ENCODE results near the gene SEC61A2. TPM values are rescaled to one million over a fixed set of nuclear protein-coding genes. Genes with fewer than 3 reads are reported as not detected.
"Not testable (repeated sequence)": the region's sequence is repeated elsewhere in the genome, so short reads cannot be mapped to it uniquely, and the experiment has no call there.

SEC61A2 gene
- polyA plus RNA-seq, 3 donors, result 0.30 to 3.4 (median 0.98) TPM

DNA sequence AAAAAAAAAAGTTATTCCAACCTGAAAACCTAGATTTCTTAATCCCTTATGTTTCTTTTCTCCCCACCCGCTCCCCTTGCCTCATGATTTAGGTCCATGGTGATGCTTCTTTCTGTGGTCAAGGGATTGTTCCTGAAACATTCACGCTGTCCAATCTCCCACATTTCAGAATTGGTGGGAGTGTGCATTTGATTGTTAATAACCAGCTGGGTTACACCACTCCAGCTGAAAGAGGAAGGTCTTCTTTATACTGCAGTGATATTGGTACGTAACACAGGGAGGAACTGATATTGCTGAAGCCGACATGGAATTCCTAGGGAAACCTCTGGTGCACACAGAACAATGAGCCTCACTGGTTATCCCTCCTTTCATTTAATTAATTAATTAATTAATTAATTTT lies 38.1 kb upstream of the SEC61A2 start:
- no peaks in the 10 kb centered on the region for H4K20me1 ChIP-seq (ENCODE audit: insufficient read depth, low read length)
- no peak overlapping the region for H3K4me2 ChIP-seq (replicated peaks; ENCODE audit: extremely low read depth, low read length, poor library complexity, severe bottlenecking)
- H2AFZ ChIP-seq (ENCODE audit: insufficient read depth, low read depth, low read length, poor library complexity, severe bottlenecking), result no peak overlapping the region
- no peak overlapping the region for H3K9ac ChIP-seq (ENCODE audit: insufficient read depth, low read length, poor library complexity, severe bottlenecking)
- no peaks in the 10 kb centered on the region for H3K27me3 ChIP-seq (ENCODE audit: control insufficient read depth in 2 of 2, insufficient read depth in 2 of 2, low read length in 2 of 2)
- no peak overlapping the region for H3K27ac ChIP-seq (ENCODE audit: low read depth in 1 of 2, low read length in 2 of 2)
- Mint-ChIP-seq H3K4me3 (no peak overlapping the region), H3K9me3 (peaks cover 0 to 4% (median 0%) of the 10 kb centered on the region in 7 donors), H3K4me1 (peaks cover 4% of the 10 kb centered on the region), H3K27ac (peak overlapping the region in 1 of 7 donors; percentile 46), H3K36me3 (peaks cover 59 to 80% of the 10 kb centered on the region in 2 donors), H3K27me3 (ENCODE audit: low read depth in 3 of 3) (peaks cover 0 to 2% (median 2%) of the 10 kb centered on the region in 3 donors)
- H3K36me3 ChIP-seq (replicated peaks in 1 of 2; ENCODE audit: control insufficient read depth in 1 of 2, insufficient read depth in 2 of 2, low read length in 2 of 2), result peaks cover 55 to 82% of the 10 kb centered on the region in 2 donors
- H3K79me2 ChIP-seq (ENCODE audit: insufficient read depth, low read length), result no peaks in the 10 kb centered on the region
- no peak overlapping the region for H3K4me3 ChIP-seq (replicated peaks in 1 of 3; ENCODE audit: low read depth in 2 of 3, low read length in 3 of 3)
- H3K9me3 ChIP-seq (replicated peaks in 1 of 2; ENCODE audit: control insufficient read depth in 1 of 2, insufficient read depth in 1 of 2, low read length in 2 of 2), result no peaks in the 10 kb centered on the region
- no peak for DNase-seq
- H3K4me1 ChIP-seq (ENCODE audit: control insufficient read depth in 1 of 2, insufficient read depth in 2 of 2, low read length in 2 of 2), result no peaks in the 10 kb centered on the region
- intact Hi-C loops (cut with micrococcal nuclease), result no loop called here
- 20% methylated on average over 1 of the region's 4 CpGs for WGBS (ENCODE audit: insufficient coverage)
- no peak for TF ChIP-seq CTCF (IDR thresholded peaks at IDR 0.05)

DNA sequence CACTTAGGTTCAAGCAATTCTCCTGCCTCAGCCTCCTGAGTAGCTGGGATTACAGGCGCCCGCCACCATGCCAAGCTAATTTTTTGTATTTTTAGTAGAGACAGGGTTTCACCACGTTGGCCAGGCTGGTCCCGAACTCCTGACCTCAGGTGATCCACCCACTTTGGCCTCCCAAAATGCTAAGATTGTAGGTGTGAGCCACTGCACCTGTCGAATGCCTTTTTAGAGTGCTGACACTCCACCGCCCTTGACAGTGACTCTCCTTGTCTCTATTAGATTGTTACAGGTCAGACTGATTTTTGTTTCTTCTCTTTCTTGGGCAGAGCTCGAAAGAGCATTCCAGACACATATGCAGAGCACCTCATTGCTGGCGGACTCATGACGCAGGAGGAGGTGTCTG lies 32.1 kb upstream of the SEC61A2 start:
- intact Hi-C loops (cut with micrococcal nuclease); H3K79me2 ChIP-seq (ENCODE audit: insufficient read depth, low read length); H3K4me2 ChIP-seq (replicated peaks; ENCODE audit: extremely low read depth, low read length, poor library complexity, severe bottlenecking); H3K27me3 Mint-ChIP-seq (ENCODE audit: low read depth in 3 of 3); H2AFZ ChIP-seq (ENCODE audit: insufficient read depth, low read depth, low read length, poor library complexity, severe bottlenecking); H3K9ac ChIP-seq (ENCODE audit: insufficient read depth, low read length, poor library complexity, severe bottlenecking); H3K9me3 Mint-ChIP-seq; H3K27ac ChIP-seq (ENCODE audit: low read depth in 1 of 2, low read length in 2 of 2); H4K20me1 ChIP-seq (ENCODE audit: insufficient read depth, low read length); DNase-seq; H3K4me3 Mint-ChIP-seq; H3K4me1 ChIP-seq (ENCODE audit: control insufficient read depth in 1 of 2, insufficient read depth in 2 of 2, low read length in 2 of 2); H3K9me3 ChIP-seq (replicated peaks in 1 of 2; ENCODE audit: control insufficient read depth in 1 of 2, insufficient read depth in 1 of 2, low read length in 2 of 2); H3K27ac Mint-ChIP-seq; H3K27me3 ChIP-seq (ENCODE audit: control insufficient read depth in 2 of 2, insufficient read depth in 2 of 2, low read length in 2 of 2); H3K4me1 Mint-ChIP-seq; H3K4me3 ChIP-seq (replicated peaks in 1 of 3; ENCODE audit: low read depth in 2 of 3, low read length in 3 of 3): not testable (repeated sequence)
- peaks cover 46 to 71% of the 10 kb centered on the region in 2 donors for H3K36me3 ChIP-seq (replicated peaks in 1 of 2; ENCODE audit: control insufficient read depth in 1 of 2, insufficient read depth in 2 of 2, low read length in 2 of 2)
- peaks cover 57 to 58% of the 10 kb centered on the region in 2 donors for H3K36me3 Mint-ChIP-seq
- WGBS (ENCODE audit: insufficient coverage), result 95% methylated on average over 7 of the region's 9 CpGs

Measured in CD14-positive monocyte (primary cell).